RWPE1 (cell line): ENCODE results near the gene SLC23A3.
A peak's percentile ranks its signal among the peaks of the same experiment; 100 is the strongest.

Experiments
- CTCF ChIA-PET: fragments of 350-600 bp; sonication (Branson Sonifier 250); formaldehyde crosslinking; extraction: SDS; loops from one replicate; lab custom pipeline; 2021; lab: Yijun Ruan, JAX
- POLR2A ChIA-PET: fragments of 400-600 bp; formaldehyde crosslinking; extraction: SDS; loops from one replicate; lab custom pipeline; 2020; ENCODE audit warnings: antibody characterized with exemption; ENCODE audit not compliant: low non-redundant PET; lab: Yijun Ruan, JAX
- DNase-seq: peaks from one replicate; pipeline ENCODE4 v3.0.0; 2012; ENCODE audit warnings: low spot score
- H3K27ac ChIP-seq: fragments of 450-650 bp; 2 replicates; pipeline ENCODE4 v1.5.1; 2017
- CTCF ChIP-seq: fragments of 450-650 bp; conservative IDR thresholded peaks from 2 replicates; pipeline ENCODE4 v1.5.1; 2017; ENCODE audit warnings: low read depth, mild to moderate bottlenecking

Gene SLC23A3

GRCh38 chr2:219186754-219187456 lies 17.1 kb upstream of the SLC23A3 start:
- POLR2A ChIA-PET, result no interaction called here
- H3K27ac ChIP-seq, result no peak overlapping the region

DNA sequence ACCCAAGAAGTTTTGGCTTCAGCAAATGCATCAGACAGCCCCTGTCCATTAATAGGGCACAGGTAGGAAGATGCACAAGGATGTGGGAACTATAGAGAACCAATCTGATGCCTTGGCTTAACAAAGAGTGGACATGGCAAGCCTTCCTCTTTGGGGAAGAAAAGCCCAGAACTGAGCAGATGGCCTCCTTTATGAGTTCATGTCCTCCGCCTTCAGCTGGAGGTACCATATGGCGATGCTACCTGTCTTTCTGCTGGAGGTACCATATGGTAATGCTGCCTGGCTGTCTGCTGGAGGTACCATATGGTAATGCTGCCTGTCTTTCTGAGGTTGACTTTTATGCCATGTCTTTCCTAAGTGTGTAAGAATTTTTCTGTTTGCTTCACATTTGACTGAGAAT lies 14.3 kb upstream of the SLC23A3 start:
- ChIA-PET CTCF (no interaction called here), POLR2A (no interaction called here)
- no peak for TF ChIP-seq CTCF
- no peak overlapping the region for H3K27ac ChIP-seq
- DNase-seq, result no peak

More at GRCh38 chr2:219186754-219187456, 17.1 kb upstream of the SLC23A3 start:
- no peak for DNase-seq
- TF ChIP-seq CTCF, result no peak
- CTCF ChIA-PET, result interaction anchor here (0.6 kb wide), 1 partner anchor 137 kb away, joined by 8 read pairs; no protein-coding TSS in a partner anchor

DNA sequence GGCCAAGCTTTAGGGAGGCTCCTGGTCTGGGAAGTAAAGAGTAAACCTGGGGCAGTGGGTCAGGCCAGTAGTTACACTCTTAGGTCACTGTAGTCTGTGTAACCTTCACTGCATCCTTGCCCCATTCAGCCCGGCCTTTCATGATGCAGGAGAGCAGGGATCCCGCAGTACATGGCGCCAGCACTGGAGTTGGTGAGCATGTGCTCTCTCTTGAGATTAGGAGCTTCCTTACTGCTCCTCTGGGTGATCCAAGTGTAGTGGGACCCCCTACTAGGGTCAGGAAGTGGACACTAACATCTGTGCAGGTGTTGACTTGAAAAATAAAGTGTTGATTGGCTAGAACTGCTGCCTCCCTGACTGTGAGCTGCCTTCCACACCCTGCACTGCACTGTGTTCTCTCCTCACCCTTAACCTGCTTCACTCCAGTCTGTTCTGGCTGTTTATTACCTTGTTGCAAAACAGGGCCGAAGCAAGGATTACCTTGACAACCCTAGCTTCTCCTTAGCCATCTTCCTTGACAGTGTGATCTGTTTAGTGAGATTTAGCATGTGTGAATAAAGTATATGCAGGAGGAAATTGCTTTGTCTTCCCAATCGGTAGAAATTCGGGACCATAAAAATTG lies 13.4 kb upstream of the SLC23A3 start:
- H3K27ac ChIP-seq, result peak overlapping the region; percentile 22
- ChIA-PET POLR2A (no interaction called here), CTCF (interaction anchor here (0.6 to 0.9 kb wide), 2 partner anchors 10 to 14 kb away, joined by 3 read pairs; partner anchors contain the start of gene SLC23A3)
- DNase-seq, result no peak
- no peak for TF ChIP-seq CTCF

GRCh38 chr2:219182331-219183150 lies 12.7 kb upstream of the SLC23A3 start:
- POLR2A ChIA-PET, result interaction anchor here (0.7 kb wide), 1 partner anchor 67 kb away, joined by 3 read pairs; no protein-coding TSS in a partner anchor
- no peak for DNase-seq

GRCh38 chr2:219181531-219181930 lies 11.7 kb upstream of the SLC23A3 start:
- CTCF ChIA-PET, result interaction anchor here (0.7 kb wide), 1 partner anchor 10 kb away, joined by 4 read pairs; no protein-coding TSS in a partner anchor
- no peak for TF ChIP-seq CTCF
- POLR2A ChIA-PET, result no interaction called here

More at GRCh38 chr2:219182331-219183150, 12.7 kb upstream of the SLC23A3 start:
- peak overlapping the region; percentile 22 for H3K27ac ChIP-seq
- CTCF ChIA-PET, result interaction anchor here (0.6 to 0.9 kb wide), 2 partner anchors 10 to 13 kb away, joined by 3 read pairs; partner anchors contain the start of gene SLC23A3
- TF ChIP-seq CTCF, result no peak

DNA sequence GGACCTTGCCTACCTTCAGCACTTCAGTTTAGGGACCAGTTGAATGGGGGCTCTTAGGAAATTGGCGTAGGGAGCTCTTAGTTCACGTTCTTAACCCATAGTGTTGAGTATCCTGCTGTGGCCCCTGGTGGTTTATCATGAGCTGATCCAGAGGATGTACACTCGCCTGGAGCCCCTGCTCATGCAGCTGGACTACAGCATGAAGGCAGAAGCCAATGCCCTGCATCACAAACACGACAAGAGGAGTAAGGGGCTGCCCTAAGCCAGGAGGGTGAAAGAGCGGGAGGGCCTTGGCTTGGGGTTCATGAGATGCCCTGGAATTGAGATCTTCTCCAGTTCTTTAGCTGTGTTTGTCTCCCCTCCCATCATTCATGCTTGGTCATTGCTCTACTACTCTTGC lies 11.1 kb upstream of the SLC23A3 start:
- ChIA-PET CTCF (no interaction called here), POLR2A (no interaction called here)
- H3K27ac ChIP-seq, result no peak overlapping the region
- no peak for TF ChIP-seq CTCF
- DNase-seq, result no peak

More at GRCh38 chr2:219181531-219181930, 11.7 kb upstream of the SLC23A3 start:
- DNase-seq, result no peak
- no peak overlapping the region; the same call in 1 of the 2 replicates for H3K27ac ChIP-seq
